Left cardiac atrium (tissue), 4 donors: ENCODE results near the gene LAMB4. TPM values are rescaled to one million over a fixed set of nuclear protein-coding genes. Genes with fewer than 3 reads are reported as not detected.

ENCODE experiments used
- ATAC-seq, 2 donors: fragments of 200-7000 bp; cut with Tn5 transposase; one replicate each; pipeline ENCODE4 v1.9.1; 2020; ENCODE audit warnings: mild to moderate bottlenecking in 2 of 2, moderate library complexity in 2 of 2
- DNase-seq: peaks from one replicate; pipeline ENCODE4 v3.0.0-alpha.2; 2020
- intact Hi-C, 2 donors: fragments of 100-400 bp; cut with DNase I; formaldehyde crosslinking; loops; one replicate each; pipeline versions ENCODE4 v1.14.1 to v1.15.1; 2022 to 2023
- total RNA-seq, 2 donors: library from RNA; stranded (reverse); fragmentation: NEBNext Ultra II Directional; extraction: Animal tissue kit (Norgen Biotek cat#: 25700); gene quantifications; one replicate each; pipeline ENCODE4 v1.2.1, GENCODE V29; 2021
- donor health status: DM: no; HTN: yes; CAD: no.
- donor health status: DM: no; HTN: yes; CAD: no; lungs with severe emphysema.
- donor health status: DM: yes; HTN: yes; CAD: no.
- donor health status: Dilated cardiomyopathy.

The LAMB4 gene
- total RNA-seq, 2 donors from 2014 or later: 0.16 to 0.47 TPM

- DNase-seq (peak; percentile 37), ATAC-seq (peak; percentile 69 to 90)
- intact Hi-C loops: no loop called here
Measured at GRCh38 chr7:107989618-107990373, 140.4 kb downstream of the LAMB4 start.

DNA sequence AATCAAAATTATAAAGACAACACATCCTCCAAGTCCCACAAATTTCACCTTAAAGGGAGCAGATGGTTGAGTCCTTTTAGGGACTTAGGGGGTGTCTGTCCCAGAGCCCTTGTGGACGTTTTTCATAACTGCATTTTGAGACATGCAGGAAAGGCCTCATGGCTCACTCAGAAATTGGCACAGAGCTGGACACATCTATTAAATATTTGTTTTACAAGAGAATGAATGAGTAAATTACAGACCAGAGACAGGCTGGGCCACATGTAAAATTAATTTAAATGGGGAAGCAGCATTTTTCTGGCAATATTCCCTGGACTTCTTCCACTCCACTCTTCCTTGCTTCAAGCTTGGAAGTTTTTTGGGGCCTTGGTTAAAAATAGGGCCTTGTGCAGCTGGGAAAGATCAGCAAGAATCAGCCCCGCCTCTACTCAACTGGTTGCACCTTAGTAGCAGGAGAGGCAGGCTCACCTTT, 147.2 kb downstream of the LAMB4 start:
- DNase-seq: no peak
- intact Hi-C loops: no loop called here
- peak; percentile 15 to 38 for ATAC-seq

- ATAC-seq (no peak), DNase-seq (no peak)
- intact Hi-C loops: no loop called here
Measured at GRCh38 chr7:107982042-107982840, 147.9 kb downstream of the LAMB4 start.

DNA sequence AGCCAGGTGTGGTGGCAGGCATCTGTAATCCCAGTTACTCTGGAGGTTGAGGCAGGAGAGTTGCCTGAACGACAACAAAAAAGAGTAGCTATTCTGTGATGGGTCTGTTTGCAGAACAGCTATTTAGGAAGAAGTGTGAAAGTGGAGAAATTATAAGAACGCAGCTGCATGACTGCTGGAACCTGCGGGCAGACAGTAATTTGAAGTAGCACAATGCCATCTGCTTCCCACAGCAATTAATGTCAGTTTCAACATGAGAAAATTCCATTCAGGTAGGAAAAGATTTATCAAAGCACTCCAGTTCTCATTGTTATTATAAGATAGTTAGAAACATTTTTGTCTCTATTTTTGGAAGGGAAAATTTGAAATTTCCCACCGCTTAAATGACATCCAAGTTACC, 148.7 kb downstream of the LAMB4 start:
- intact Hi-C loops: no loop called here
- no peak for DNase-seq
- ATAC-seq: no peak

GRCh38 chr7:107980671-107981190, 149.4 kb downstream of the LAMB4 start:
- ATAC-seq (no peak), DNase-seq (no peak)
- intact Hi-C loops: no loop called here

GRCh38 chr7:107980171-107980570, 150.0 kb downstream of the LAMB4 start:
- DNase-seq (no peak), ATAC-seq (no peak)
- intact Hi-C loops: no loop called here

DNA sequence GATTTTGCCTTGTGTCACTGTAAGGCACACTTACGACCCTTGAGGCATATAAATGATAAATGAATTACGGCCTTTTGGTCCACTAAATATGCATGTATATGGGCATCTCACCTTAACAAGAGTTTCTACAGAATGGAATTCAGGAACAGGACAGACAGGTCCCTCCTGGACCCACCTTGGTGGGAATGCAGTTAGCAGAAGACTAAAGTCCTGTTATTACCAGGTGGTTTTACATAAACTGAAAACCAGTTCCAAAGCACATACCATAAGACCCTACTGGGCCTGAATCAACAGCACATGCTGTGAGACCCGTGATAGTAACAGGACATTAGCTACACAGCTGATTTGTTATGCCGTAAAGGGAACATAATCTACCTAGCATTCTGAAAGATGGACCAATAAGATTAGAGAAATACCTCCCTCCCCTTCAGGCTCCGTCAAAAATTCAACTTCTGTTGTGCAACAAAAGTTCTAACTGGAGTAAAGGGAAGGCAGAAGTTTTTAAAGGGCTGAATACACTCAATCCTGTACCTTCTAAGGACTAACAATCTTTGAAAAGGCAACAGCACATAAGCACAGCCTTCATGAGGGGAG, 151.2 kb downstream of the LAMB4 start:
- ATAC-seq: no peak
- intact Hi-C loops: no loop called here
- no peak for DNase-seq

DNA sequence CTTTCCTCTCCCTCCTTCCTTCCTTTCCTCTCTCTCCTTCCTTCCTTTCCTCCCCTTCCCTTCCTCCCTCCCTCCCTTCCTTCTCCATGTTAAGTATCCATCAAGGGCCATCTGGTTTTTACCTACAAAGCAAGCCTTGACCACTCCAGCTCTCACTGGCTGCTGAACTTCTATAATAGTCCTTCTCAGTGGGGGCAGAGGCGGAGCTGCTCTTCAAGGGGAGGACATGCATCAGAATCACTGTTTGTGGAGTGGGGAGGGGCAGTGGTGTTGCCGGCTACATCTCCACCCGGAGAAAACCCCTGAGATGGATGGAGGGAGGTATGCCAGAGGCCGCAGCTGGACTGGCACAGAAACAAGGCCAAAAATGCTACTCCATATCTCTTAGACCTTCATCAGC, 153.1 kb downstream of the LAMB4 start:
- intact Hi-C loops: no loop called here
- ATAC-seq: no peak
- DNase-seq: no peak

- DNase-seq: no peak
- intact Hi-C loops: no loop called here
- ATAC-seq: no peak
Measured at GRCh38 chr7:107976620-107977019, 153.5 kb downstream of the LAMB4 start.

DNA sequence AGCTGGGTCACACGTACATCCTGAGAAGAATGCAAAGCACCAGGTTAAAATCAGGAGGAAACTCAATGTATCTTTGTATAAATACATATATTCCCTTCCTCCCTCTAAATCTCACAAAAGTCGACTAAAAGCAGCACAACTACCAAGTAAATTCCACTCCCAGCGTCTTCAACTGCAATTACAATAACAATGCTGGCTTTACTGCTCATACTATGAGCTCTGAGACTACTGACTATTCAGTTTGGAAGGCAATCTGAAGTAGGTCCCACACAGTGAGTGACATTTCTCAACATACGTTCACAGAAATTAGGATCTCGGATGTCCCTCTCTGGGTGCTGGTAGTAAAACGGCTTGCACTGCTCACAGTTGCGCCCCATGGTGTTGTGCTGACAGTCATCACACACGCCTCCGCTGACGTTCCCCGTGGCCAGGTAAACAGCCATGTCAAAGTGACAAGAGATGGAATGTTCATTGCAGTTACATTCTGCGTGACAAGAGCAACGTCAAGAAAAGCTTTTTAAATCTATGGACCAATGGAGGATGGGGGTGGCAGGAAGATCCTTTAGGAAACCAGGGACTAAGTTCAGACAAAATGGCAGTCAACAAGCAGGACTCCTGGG, 154.7 kb downstream of the LAMB4 start:
- DNase-seq (no peak), ATAC-seq (no peak)
- intact Hi-C loops: no loop called here

- DNase-seq (no peak), ATAC-seq (no peak)
- intact Hi-C loops: no loop called here
Measured at GRCh38 chr7:107973861-107974260, 156.3 kb downstream of the LAMB4 start.

Other genes with a start within 250 kb of the LAMB4 start
- gene DLD, start 239.2 kb downstream of the LAMB4 start, total RNA-seq: 100 to 1,000 TPM; 159 to 179 TPM
- 100 to 1,000 TPM; 109 to 123 TPM for gene LAMB1, start 127.2 kb downstream of the LAMB4 start, total RNA-seq